ENCODE measurements around the gene EFHC2. TPM values are rescaled to one million over a fixed set of nuclear protein-coding genes. Genes with fewer than 3 reads are reported as not detected.

Gene EFHC2
- total RNA-seq, 1 donor from 2014 or later: 0.17 TPM

DNA sequence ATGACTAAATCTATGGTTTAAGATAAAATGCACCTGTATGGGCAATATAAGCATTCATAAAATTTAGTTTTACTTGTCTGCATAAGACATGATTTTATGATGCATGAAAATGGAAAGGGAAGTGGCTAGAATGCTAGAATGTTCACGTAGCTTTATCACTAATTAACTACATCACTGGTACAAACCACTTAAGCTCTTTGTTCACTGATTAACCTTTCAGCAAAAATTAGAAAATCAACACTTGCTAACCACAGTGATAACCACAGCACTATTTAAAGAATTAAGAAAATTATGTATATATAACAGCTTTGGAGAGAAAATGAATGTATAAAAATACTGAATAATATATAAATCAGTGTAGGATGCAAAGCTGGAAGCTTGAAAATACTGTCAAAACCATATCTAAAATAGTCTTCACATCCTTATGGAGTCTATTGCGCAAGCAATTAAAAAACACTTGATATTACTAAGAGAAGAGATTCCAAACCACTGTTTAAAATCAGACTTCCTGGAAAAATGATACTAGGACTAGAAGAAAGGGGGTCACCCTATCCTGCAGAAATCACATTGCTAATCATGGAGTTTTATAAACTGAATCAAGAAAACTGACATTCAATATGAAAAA is 51.9 kb downstream of the EFHC2 start:
- no peak for ATAC-seq

DNA sequence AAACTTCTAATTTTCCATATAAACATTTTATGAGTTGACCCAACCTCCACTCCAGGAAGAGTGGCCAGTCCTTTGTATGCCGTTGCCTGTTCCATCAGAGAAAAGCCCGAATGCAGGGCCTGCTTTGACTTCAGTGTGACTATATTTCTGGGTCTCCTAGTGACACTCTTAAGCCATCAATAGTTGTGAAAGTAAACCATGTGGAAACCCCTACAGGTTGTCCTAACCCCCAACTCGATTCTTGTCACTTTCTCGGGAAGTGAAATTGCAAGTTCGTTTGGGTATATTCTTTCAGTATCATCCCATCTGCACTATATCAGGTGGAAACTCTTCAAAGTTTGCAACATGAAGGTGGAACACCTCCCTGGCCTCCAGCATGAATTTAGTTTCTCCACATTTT is 52.8 kb downstream of the EFHC2 start:
- TF ChIP-seq, protein P1, sequence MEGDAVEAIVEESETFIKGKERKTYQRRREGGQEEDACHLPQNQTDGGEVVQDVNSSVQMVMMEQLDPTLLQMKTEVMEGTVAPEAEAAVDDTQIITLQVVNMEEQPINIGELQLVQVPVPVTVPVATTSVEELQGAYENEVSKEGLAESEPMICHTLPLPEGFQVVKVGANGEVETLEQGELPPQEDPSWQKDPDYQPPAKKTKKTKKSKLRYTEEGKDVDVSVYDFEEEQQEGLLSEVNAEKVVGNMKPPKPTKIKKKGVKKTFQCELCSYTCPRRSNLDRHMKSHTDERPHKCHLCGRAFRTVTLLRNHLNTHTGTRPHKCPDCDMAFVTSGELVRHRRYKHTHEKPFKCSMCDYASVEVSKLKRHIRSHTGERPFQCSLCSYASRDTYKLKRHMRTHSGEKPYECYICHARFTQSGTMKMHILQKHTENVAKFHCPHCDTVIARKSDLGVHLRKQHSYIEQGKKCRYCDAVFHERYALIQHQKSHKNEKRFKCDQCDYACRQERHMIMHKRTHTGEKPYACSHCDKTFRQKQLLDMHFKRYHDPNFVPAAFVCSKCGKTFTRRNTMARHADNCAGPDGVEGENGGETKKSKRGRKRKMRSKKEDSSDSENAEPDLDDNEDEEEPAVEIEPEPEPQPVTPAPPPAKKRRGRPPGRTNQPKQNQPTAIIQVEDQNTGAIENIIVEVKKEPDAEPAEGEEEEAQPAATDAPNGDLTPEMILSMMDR (IDR thresholded peaks at IDR 0.05): no peak
- no peak for ATAC-seq
- DNase-seq: no peak
- H3K4me1 ChIP-seq: no peaks in the 10 kb centered on the region
- H3K27me3 ChIP-seq: no peaks in the 10 kb centered on the region
- H3K36me3 ChIP-seq: no peaks in the 10 kb centered on the region
- H3K9me3 ChIP-seq: no peaks in the 10 kb centered on the region
- no peak overlapping the region for H3K4me3 ChIP-seq
- intact Hi-C loops (cut with DNase I): no loop called here
- H3K27ac ChIP-seq: no peak overlapping the region

More for the DNA sequence above, 51.9 kb downstream of the EFHC2 start:
- Histone ChIP-seq H3K4me3 (no peak overlapping the region), H3K27me3 (no peaks in the 10 kb centered on the region), H3K9me3 (no peaks in the 10 kb centered on the region), H3K36me3 (no peaks in the 10 kb centered on the region), H3K4me1 (no peaks in the 10 kb centered on the region), H3K27ac (no peak overlapping the region)
- intact Hi-C loops (cut with DNase I): no loop called here
- no peak for DNase-seq
- TF ChIP-seq, protein P1 (IDR thresholded peaks at IDR 0.05): no peak

DNA sequence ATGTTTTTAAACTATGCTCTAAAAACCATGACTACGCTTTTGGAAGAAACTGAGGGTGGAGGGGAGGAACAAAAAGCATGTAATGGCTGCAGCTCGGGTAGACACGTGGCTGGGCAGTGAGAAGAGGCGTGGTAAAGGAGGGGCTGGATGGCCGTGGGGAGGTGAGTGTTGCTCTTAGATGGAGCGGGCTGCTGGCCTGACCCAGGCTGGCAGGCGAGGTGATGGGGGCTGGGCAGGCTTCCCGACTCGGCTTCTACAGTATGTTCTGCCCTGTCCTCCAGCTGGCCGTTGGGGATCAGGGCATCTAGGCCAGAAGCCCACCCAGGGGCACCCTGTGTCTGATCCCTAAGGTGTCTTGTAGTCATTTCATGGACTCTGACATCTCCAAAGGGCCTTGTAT is 60.7 kb downstream of the EFHC2 start:
- TF ChIP-seq, protein P1 (IDR thresholded peaks at IDR 0.05): no peak
- ATAC-seq: no peak
- no peak for DNase-seq
- Histone ChIP-seq H3K4me3 (no peak overlapping the region), H3K4me1 (no peaks in the 10 kb centered on the region), H3K27me3 (no peaks in the 10 kb centered on the region), H3K9me3 (no peaks in the 10 kb centered on the region), H3K36me3 (no peaks in the 10 kb centered on the region), H3K27ac (no peak overlapping the region)
- intact Hi-C loops (cut with DNase I): no loop called here

DNA sequence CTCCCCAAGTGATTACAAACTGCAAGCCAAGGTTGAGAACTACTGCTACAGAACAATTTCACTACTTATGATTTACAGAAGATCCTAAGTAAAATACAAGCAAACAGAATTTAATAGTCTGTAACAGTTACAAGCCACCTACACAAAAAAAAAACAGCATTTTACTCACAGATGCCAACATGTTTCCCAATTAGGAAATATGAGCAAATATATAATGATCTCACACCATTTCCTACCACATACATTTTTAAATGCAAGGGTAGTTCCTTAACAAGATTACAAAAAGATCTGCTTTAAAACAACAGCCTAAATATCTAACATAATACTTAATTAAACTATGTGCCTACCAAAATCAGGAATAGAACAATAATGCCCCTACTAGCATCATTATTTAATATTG is 63.4 kb downstream of the EFHC2 start:
- H3K36me3 ChIP-seq: no peaks in the 10 kb centered on the region
- no peak overlapping the region for H3K4me3 ChIP-seq
- DNase-seq (no peak), ATAC-seq (no peak)
- no peaks in the 10 kb centered on the region for H3K9me3 ChIP-seq
- no peak overlapping the region for H3K27ac ChIP-seq
- TF ChIP-seq, protein P1 (IDR thresholded peaks at IDR 0.05): no peak
- H3K4me1 ChIP-seq: no peaks in the 10 kb centered on the region
- no peaks in the 10 kb centered on the region for H3K27me3 ChIP-seq
- intact Hi-C loops (cut with DNase I): no loop called here

DNA sequence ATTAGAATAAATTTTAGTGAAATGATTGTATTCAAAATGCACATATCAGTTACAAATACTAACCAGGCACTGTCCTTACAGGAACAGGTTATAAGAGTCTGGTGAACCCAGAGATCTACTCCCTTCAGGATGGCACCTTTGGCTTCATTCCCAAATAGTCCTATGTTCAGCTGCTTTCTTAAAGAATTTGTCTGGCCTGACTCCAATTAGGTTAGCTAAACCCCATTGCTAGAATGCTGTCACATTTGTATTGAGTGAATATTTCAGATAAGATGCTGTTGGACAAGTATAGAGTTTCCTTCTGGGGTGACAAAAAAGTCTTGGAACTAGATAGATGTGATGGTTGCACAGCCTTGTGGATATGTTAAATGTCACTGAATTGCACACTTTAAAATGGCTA is 69.4 kb downstream of the EFHC2 start:
- Histone ChIP-seq H3K4me1 (no peaks in the 10 kb centered on the region), H3K9me3 (no peaks in the 10 kb centered on the region), H3K4me3 (no peak overlapping the region), H3K27me3 (no peaks in the 10 kb centered on the region), H3K27ac (no peak overlapping the region), H3K36me3 (no peaks in the 10 kb centered on the region)
- TF ChIP-seq, protein P1 (IDR thresholded peaks at IDR 0.05): no peak
- no peak for ATAC-seq
- intact Hi-C loops (cut with DNase I): no loop called here
- no peak for DNase-seq

DNA sequence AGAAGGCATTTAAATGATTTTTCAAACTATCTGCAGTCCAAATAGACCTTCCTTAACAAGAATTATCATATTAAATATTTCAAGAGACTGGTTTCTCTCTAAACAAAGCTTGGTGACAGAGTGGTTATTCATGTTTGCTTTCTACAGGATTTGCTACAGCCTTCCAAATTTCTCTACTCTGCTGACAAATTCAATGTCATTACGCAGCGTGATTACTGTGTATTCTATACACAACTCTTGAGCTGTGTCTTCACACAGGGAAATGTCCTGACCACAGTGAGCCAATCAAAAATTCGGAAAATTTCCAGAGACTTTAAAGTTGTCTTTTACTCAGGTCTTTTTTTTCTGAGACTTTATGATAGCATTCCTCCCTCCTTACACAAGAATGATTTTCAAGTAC is 75.6 kb downstream of the EFHC2 start:
- TF ChIP-seq, protein P1 (IDR thresholded peaks at IDR 0.05): no peak
- H3K9me3 ChIP-seq: no peaks in the 10 kb centered on the region
- no peak for DNase-seq

More for the DNA sequence above, 75.6 kb downstream of the EFHC2 start:
- no peak for ATAC-seq
- Histone ChIP-seq H3K4me3 (no peak overlapping the region), H3K36me3 (no peaks in the 10 kb centered on the region), H3K27ac (no peak overlapping the region), H3K27me3 (no peaks in the 10 kb centered on the region), H3K4me1 (no peaks in the 10 kb centered on the region)
- intact Hi-C loops (cut with DNase I): no loop called here

Measured in upper lobe of right lung (tissue), 1 donor.